Gastrocnemius medialis (tissue), 4 donors: ENCODE measurements around the gene DNM3.

Source experiments
- CTCF ChIP-seq, 5 experiments: fragments of 450-650 bp in 3 of 5; fragments of 200-600 bp in 2 of 5; sonication (generic) in 2 of 5; IDR thresholded peaks in 4 of 5; conservative IDR thresholded peaks in 1 of 5; 1 replicate in 4 of 5; 2 replicates in 1 of 5; pipeline ENCODE4 v1.5.1; 2016 to 2019; ENCODE audit warnings: antibody characterized with exemption in 5 of 5, mild to moderate bottlenecking in 3 of 5, moderate library complexity in 3 of 5
- POLR2A ChIP-seq, 2 donors: fragments of 450-650 bp; IDR thresholded peaks; one replicate each; pipeline ENCODE4 v1.6.1; 2017; ENCODE audit warnings: antibody characterized with exemption in 2 of 2, mild to moderate bottlenecking in 2 of 2, moderate library complexity in 2 of 2

GRCh38 chr1:172179918-172180317 is 338.6 kb downstream of the DNM3 start:
- TF ChIP-seq CTCF (IDR thresholded peaks at IDR 0.05 in 4 of 5, conservative IDR thresholded peaks at IDR 0.05 in 1 of 5) (no peak), POLR2A (IDR thresholded peaks at IDR 0.05) (no peak)
